ENCODE results near the gene NABP1.
"Not testable (repeated sequence)": the region's sequence is repeated elsewhere in the genome, so short reads cannot be mapped to it uniquely, and the experiment has no call there.

The NABP1 gene

DNA sequence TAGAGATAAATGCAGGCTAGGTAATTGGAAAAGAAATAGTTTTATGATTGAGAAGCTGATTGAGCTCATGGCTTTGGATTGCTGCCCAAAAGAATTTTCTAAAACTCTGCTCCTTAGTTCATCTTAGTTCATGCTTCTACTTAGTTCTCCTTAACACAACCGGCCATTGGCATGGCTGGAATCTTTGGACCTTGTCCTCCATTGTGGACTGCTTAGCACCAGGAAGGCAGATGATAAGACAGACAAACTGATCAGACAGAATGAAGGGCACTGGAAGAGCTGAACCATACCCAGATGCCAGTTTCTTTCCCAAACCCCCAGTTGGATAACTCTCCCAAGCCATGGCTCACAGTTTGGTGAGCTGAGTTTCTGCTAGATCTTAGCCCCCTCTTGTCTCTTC, 36.3 kb upstream of the NABP1 start:
- no peak for DNase-seq (ENCODE audit: low read depth)
- TF ChIP-seq, protein P1, sequence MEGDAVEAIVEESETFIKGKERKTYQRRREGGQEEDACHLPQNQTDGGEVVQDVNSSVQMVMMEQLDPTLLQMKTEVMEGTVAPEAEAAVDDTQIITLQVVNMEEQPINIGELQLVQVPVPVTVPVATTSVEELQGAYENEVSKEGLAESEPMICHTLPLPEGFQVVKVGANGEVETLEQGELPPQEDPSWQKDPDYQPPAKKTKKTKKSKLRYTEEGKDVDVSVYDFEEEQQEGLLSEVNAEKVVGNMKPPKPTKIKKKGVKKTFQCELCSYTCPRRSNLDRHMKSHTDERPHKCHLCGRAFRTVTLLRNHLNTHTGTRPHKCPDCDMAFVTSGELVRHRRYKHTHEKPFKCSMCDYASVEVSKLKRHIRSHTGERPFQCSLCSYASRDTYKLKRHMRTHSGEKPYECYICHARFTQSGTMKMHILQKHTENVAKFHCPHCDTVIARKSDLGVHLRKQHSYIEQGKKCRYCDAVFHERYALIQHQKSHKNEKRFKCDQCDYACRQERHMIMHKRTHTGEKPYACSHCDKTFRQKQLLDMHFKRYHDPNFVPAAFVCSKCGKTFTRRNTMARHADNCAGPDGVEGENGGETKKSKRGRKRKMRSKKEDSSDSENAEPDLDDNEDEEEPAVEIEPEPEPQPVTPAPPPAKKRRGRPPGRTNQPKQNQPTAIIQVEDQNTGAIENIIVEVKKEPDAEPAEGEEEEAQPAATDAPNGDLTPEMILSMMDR (IDR thresholded peaks at IDR 0.05; ENCODE audit: insufficient read depth, low read depth, low read length, missing control alignments) = no peak
- H3K4me3 ChIP-seq (ENCODE audit: low read depth, low read length) = no peak overlapping the region

DNA sequence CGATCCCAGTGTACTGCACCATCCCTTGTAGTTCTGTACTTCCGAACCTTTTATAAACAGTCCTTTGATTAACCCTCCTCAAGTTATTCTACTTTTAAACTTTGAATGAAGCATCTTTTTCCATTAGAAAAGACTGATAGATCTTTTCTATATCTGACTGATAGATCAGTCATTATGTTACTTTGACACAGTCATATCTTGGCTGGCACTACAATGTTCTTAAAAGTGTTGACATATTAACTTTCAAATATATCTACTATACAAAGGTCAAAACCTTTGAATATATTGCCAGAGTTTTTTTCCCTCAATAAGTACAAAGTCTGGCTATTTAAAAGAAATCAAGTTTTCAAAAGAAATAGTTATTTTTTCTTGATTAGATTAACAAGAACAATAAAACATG, 35.4 kb upstream of the NABP1 start:
- TF ChIP-seq, protein P1 (IDR thresholded peaks at IDR 0.05; ENCODE audit: insufficient read depth, low read depth, low read length, missing control alignments) = no peak

DNA sequence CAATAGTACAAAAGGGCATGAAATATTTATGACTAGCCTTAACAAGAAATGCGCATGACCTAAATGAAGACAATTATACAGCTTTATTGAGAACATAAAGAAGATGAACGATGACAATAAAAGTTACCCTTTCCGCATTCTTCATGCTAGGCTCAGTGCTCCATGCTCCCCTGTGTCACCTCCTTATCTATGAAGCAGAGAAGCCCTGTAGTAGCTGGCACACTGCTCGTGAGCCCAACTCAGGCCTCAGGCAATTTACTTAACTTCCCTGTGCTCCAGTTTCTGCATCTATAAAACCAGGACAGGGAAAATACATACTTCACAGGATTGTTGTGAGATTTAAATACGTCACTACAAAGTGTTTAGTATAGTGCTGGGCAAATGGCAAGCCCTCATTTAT, 34.5 kb upstream of the NABP1 start:
- H3K4me3 ChIP-seq (ENCODE audit: low read depth, low read length) = no peak overlapping the region
- TF ChIP-seq, protein P1 (IDR thresholded peaks at IDR 0.05; ENCODE audit: insufficient read depth, low read depth, low read length, missing control alignments) = no peak
- DNase-seq (ENCODE audit: low read depth) = no peak

More for the DNA sequence above, 35.4 kb upstream of the NABP1 start:
- no peak for DNase-seq (ENCODE audit: low read depth)
- H3K4me3 ChIP-seq (ENCODE audit: low read depth, low read length) = no peak overlapping the region

DNA sequence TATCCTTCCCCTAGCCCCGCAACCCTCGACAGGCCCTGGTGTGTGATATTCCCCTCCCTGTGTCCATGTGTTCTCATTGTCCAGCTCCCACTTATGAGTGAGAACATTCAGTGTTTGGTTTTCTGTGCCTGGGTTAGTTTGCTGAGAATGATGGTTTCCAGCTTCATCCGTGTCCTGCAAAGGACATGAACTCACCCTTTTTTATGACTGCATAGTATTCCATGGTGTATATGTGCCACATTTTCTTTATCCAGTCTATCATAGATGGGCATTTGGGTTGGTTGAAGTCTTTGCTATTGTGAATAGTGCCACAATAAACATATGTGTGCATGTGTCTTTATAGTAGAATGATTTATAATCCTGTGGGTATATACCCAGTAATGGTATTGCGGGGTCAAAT, 33.3 kb upstream of the NABP1 start:
- not testable (repeated sequence) for H3K4me3 ChIP-seq (ENCODE audit: low read depth, low read length); DNase-seq (ENCODE audit: low read depth)

DNA sequence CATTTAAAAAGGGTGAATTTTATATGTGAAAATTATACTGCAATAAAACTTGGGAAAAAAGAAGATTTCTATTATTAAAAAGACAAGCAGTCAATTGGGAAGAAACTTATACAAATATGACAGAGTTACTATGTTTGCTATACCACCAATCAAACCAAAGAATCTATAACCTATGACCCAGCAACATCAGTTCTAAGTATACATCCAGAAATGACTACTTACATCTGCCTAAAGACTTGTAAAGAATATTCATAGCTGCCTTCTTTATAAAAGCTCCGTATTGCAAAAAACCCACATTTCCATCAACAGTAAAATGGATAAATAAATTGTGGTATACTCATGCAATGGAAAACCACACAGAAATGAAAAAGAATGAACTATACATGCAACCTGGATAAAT, 32.9 kb upstream of the NABP1 start:
- no peak for DNase-seq (ENCODE audit: low read depth)
- no peak overlapping the region for H3K4me3 ChIP-seq (ENCODE audit: low read depth, low read length)
- TF ChIP-seq, protein P1 (IDR thresholded peaks at IDR 0.05; ENCODE audit: insufficient read depth, low read depth, low read length, missing control alignments) = no peak

DNA sequence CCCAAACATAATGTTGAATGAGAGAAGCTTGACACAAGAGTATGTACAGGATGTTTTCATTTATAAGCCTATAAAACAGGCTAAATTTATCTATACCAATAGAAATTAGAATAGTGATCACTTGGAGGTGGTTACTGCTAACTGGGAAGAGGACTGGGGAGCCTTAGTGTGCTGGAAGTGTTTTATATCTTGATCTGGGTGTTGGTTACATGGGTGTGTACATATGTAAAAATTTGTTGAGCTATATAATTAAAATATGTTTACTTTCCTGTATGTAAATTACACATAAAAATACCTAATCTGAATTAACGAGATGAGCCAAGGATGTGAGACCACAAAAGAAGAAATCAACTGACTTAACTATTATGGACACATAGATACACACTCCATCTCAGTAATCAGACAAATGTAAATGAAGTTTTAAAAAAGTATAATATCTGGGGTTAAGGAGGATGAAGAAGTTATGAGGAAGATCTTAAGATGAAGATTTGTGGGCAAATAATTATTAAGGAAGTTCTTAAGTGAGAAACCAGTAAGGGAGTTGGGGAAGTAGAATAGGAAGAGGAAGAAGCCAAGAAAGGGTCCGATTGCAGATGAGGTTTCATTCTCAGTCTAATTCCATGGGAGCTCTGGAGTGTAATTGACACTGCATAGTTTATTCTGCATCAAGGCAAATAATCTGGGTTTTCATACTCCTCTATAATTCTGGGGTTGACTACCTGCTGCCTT, 32.3 kb upstream of the NABP1 start:
- TF ChIP-seq, protein P1 (IDR thresholded peaks at IDR 0.05; ENCODE audit: insufficient read depth, low read depth, low read length, missing control alignments) = no peak
- H3K4me3 ChIP-seq (ENCODE audit: low read depth, low read length) = no peak overlapping the region
- no peak for DNase-seq (ENCODE audit: low read depth)

DNA sequence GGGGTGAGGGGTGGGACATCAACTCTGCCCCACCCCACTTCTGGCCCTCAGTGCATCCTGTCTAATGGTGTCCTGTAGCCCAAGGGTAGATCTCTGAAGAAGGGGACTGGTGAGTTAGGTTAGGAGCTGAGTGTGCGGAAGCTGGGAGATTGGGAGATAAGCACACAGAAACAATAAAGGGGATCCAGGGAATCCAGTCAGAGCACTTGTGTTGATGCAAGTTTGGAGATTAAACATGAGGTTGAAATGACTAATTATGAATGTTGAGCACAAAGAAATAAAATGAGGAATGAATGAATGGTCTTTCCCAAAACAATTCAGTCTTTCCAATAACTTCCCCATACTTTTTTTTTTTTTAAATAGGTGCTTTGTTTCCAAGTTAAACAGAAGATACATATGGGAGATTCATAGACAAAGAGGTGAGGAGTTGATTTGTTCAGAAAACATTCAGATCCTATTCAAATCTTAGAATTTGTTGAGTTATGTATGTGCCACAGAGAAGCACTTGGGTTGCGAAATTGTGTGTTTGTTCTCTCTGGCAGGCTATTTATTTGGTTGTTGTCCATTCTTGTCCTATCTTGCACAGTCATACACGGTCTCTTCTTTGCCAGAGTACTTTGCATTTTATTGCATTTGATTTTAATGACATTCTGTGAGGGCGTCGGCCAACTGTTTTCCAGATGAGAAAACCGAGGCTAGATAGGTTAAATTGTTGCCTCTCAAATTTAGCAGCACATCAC, 31.6 kb upstream of the NABP1 start:
- H3K4me3 ChIP-seq (ENCODE audit: low read depth, low read length) = no peak overlapping the region
- no peak for DNase-seq (ENCODE audit: low read depth)
- TF ChIP-seq, protein P1 (IDR thresholded peaks at IDR 0.05; ENCODE audit: insufficient read depth, low read depth, low read length, missing control alignments) = no peak

Data from GM12865 (cell line).